SK-N-SH (cell line): ENCODE measurements around the gene DCAF5. TPM values are rescaled to one million over a fixed set of nuclear protein-coding genes. Genes with fewer than 3 reads are reported as not detected.

Experiments used
- CTCF ChIA-PET: fragments of 300-600, 350-600 bp; formaldehyde crosslinking; extraction: SDS; loops from one replicate; lab custom pipeline; 2021; lab: Yijun Ruan, JAX
- POLR2A ChIA-PET: fragments of 350-600 bp; sonication (Branson Sonifier 250); formaldehyde crosslinking; extraction: SDS; loops from one replicate; lab custom pipeline; 2020; ENCODE audit warnings: antibody characterized with exemption, inconsistent platforms; lab: Yijun Ruan, JAX
- DNase-seq: peaks from one replicate; pipeline ENCODE4 v3.0.0; 2012
- H2AFZ ChIP-seq: fragments of 200-600 bp; sonication (generic); 2 replicates; pipeline ENCODE4 v1.8.1; 2016; ENCODE audit warnings: antibody characterized with exemption, mild to moderate bottlenecking, low read depth
- H3F3A ChIP-seq: fragments of 200-600 bp; sonication (generic); replicated peaks from 2 replicates; pipeline ENCODE3; 2016; ENCODE audit warnings: antibody characterized with exemption, mild to moderate bottlenecking; ENCODE audit not compliant: insufficient read depth
- H3K27ac ChIP-seq, 2 experiments: fragments of 200-500 bp in 1 of 2; fragments of 200-600 bp in 1 of 2; sonication (Bioruptor generic) in 1 of 2; sonication (generic), shearing (Covaris generic) in 1 of 2; 2 replicates each; pipeline versions ENCODE4 v1.5.1 to v1.6.1; 2014 to 2016; ENCODE audit warnings: low read depth in 2 of 2, inconsistent platforms in 1 of 2, low read length in 1 of 2, mild to moderate bottlenecking in 1 of 2, mixed read lengths in 1 of 2
- H3K27me3 ChIP-seq: fragments of 200-600 bp; sonication (generic), shearing (Covaris generic); 2 replicates; pipeline ENCODE4 v1.6.1; 2016; ENCODE audit warnings: mixed run types; ENCODE audit not compliant: insufficient read depth
- H3K36me3 ChIP-seq, 2 experiments: fragments of 200-500 bp in 1 of 2; fragments of 200-600 bp in 1 of 2; sonication (Bioruptor generic) in 1 of 2; sonication (generic) in 1 of 2; replicated peaks in 1 of 2; 2 replicates each; pipeline versions ENCODE3 to v1.5.1; 2014 to 2016; ENCODE audit warnings: low read length in 1 of 2, mild to moderate bottlenecking in 1 of 2; ENCODE audit not compliant: insufficient read depth in 2 of 2, control insufficient read depth in 1 of 2
- H3K4me1 ChIP-seq, 2 experiments: fragments of 200-500 bp in 1 of 2; fragments of 200-600 bp in 1 of 2; sonication (Bioruptor generic) in 1 of 2; sonication (generic), shearing (Covaris generic) in 1 of 2; 2 replicates each; pipeline versions ENCODE4 v1.5.1 to v1.6.1; 2014 to 2016; ENCODE audit warnings: low read depth in 1 of 2, low read length in 1 of 2, mixed run types in 1 of 2; ENCODE audit not compliant: insufficient read depth in 2 of 2, control insufficient read depth in 1 of 2
- H3K4me2 ChIP-seq: fragments of 200-600 bp; sonication (generic), shearing (Covaris generic); 2 replicates; pipeline ENCODE4 v1.6.1; 2017; ENCODE audit warnings: mixed run types
- H3K4me3 ChIP-seq, 2 experiments: fragments of 200-500 bp in 1 of 2; fragments of 200-600 bp in 1 of 2; sonication (Bioruptor generic) in 1 of 2; sonication (generic), shearing (Covaris generic) in 1 of 2; 2 replicates each; pipeline versions ENCODE4 v1.5.1 to v1.8.1; 2014 to 2016; ENCODE audit warnings: low read depth in 2 of 2, inconsistent platforms in 1 of 2, low read length in 1 of 2, mild to moderate bottlenecking in 1 of 2, mixed read lengths in 1 of 2, moderate library complexity in 1 of 2
- H3K79me2 ChIP-seq: fragments of 200-600 bp; sonication (generic); 2 replicates; pipeline ENCODE4 v1.8.1; 2017; ENCODE audit warnings: mild to moderate bottlenecking; ENCODE audit not compliant: insufficient read depth
- H3K9ac ChIP-seq: fragments of 200-600 bp; sonication (generic); 2 replicates; pipeline ENCODE4 v1.6.1; 2017; ENCODE audit warnings: mixed run types
- H3K9me2 ChIP-seq: fragments of 200-600 bp; sonication (generic); 2 replicates; pipeline ENCODE4 v1.6.1; 2017; ENCODE audit warnings: mixed run types
- H3K9me3 ChIP-seq: fragments of 200-600 bp; sonication (generic); 2 replicates; pipeline ENCODE4 v1.6.1; 2017; ENCODE audit warnings: mixed run types, mild to moderate bottlenecking, moderate library complexity
- H4K20me1 ChIP-seq: fragments of 200-600 bp; sonication (generic); 2 replicates; pipeline ENCODE4 v1.6.1; 2017; ENCODE audit warnings: mild to moderate bottlenecking, mixed run types; ENCODE audit not compliant: insufficient read depth
- ELF1 ChIP-seq: IDR thresholded peaks from 2 replicates; pipeline ENCODE4 v1.4.0; 2012
- EZH2phosphoT487 ChIP-seq: fragments of 200-600 bp; sonication (generic); IDR thresholded peaks from 2 replicates; pipeline ENCODE4 v1.6.1; 2017; ENCODE audit warnings: low read depth, mixed run types, mild to moderate bottlenecking, antibody characterized with exemption, moderate library complexity, borderline replicate concordance
- FOSL2 ChIP-seq: IDR thresholded peaks from 2 replicates; pipeline ENCODE4 v1.4.0; 2012; ENCODE audit warnings: low read depth, mild to moderate bottlenecking, moderate library complexity, borderline replicate concordance
- FOXJ3 ChIP-seq: sonication (generic); formaldehyde crosslinking; IDR thresholded peaks from 2 replicates; pipeline ENCODE4 v1.5.1; 2020; ENCODE audit warnings: mild to moderate bottlenecking, missing genetic modification reagents
- GATA2 ChIP-seq: sonication (generic); formaldehyde crosslinking; IDR thresholded peaks from 2 replicates; pipeline ENCODE4 v1.5.0; 2020; ENCODE audit warnings: mild to moderate bottlenecking, missing genetic modification reagents
- IRF3 ChIP-seq: fragments of 150-350 bp; IDR thresholded peaks from 2 replicates; pipeline ENCODE4 v1.6.1; 2016; ENCODE audit warnings: mild to moderate bottlenecking, low read depth, low read length
- MAX ChIP-seq: IDR thresholded peaks from 2 replicates; pipeline ENCODE4 v1.4.0; 2012; ENCODE audit warnings: low read depth
- MEF2A ChIP-seq: IDR thresholded peaks from 2 replicates; pipeline ENCODE4 v1.4.0; 2012; ENCODE audit warnings: low read depth, borderline replicate concordance
- SMC3 ChIP-seq: IDR thresholded peaks from 2 replicates; pipeline ENCODE4 v1.6.1; 2012; ENCODE audit warnings: low read depth, low read length, improper control_type of control experiment
- TAF1 ChIP-seq: IDR thresholded peaks from 2 replicates; pipeline ENCODE4 v1.6.1; 2012; ENCODE audit warnings: low read depth, mild to moderate bottlenecking, low read length, moderate library complexity, borderline replicate concordance
- USF2 ChIP-seq: fragments of 150-350 bp; IDR thresholded peaks from 2 replicates; pipeline ENCODE4 v1.6.1; 2017; ENCODE audit warnings: antibody characterized with exemption, low read length, low read depth, borderline replicate concordance
- WGBS: methylation state at CpG from one replicate; pipeline ENCODE4 v1.1.6; 2017; ENCODE audit warnings: low lambda C conversion rate; 5-methylcytosine and 5-hydroxymethylcytosine counted together
- polyA plus RNA-seq, 3 experiments: library from polyadenylated mRNA; depleted of rRNA; stranded (reverse); fragments of >200 nt; gene quantifications; 2 replicates each; pipeline ENCODE4 v1.2.3, GENCODE V29; 2012
- TF ChIP-seq, protein P1 (sequence below): IDR thresholded peaks from 2 replicates; pipeline ENCODE4 v1.6.1; 2012; ENCODE audit warnings: mild to moderate bottlenecking, low read depth, low read length, moderate library complexity
- TF ChIP-seq, protein P2 (sequence below): IDR thresholded peaks from 2 replicates; pipeline ENCODE4; 2012

DCAF5 gene
- polyA plus RNA-seq, 1 of the 3 experiments (the other 2 are of a cell fraction) = 26.7 TPM

- Histone ChIP-seq H3K9me2 (no peaks in the 10 kb centered on the region), H3K27me3 (no peaks in the 10 kb centered on the region), H3K4me1 (no peaks in the 10 kb centered on the region), H3K4me2 (no peak overlapping the region), H3K9ac (no peak overlapping the region), H3K27ac (no peak overlapping the region), H3K79me2 (no peaks in the 10 kb centered on the region), H3K4me3 (no peak overlapping the region), H3F3A (no peaks in the 10 kb centered on the region), H2AFZ (no peak overlapping the region), H3K36me3 (no peaks in the 10 kb centered on the region), H4K20me1 (no peaks in the 10 kb centered on the region), H3K9me3 (no peaks in the 10 kb centered on the region)
- WGBS = 7% methylated on average over 1 of the region's 1 CpG
- DNase-seq = no peak
- CTCF ChIA-PET = no interaction called here
- POLR2A ChIA-PET = no interaction called here
- TF ChIP-seq FOXJ3 = no peak
- TF ChIP-seq SMC3 = no peak
- TF ChIP-seq GATA2 = no peak
- no peak for TF ChIP-seq FOSL2
- TF ChIP-seq, protein P1, sequence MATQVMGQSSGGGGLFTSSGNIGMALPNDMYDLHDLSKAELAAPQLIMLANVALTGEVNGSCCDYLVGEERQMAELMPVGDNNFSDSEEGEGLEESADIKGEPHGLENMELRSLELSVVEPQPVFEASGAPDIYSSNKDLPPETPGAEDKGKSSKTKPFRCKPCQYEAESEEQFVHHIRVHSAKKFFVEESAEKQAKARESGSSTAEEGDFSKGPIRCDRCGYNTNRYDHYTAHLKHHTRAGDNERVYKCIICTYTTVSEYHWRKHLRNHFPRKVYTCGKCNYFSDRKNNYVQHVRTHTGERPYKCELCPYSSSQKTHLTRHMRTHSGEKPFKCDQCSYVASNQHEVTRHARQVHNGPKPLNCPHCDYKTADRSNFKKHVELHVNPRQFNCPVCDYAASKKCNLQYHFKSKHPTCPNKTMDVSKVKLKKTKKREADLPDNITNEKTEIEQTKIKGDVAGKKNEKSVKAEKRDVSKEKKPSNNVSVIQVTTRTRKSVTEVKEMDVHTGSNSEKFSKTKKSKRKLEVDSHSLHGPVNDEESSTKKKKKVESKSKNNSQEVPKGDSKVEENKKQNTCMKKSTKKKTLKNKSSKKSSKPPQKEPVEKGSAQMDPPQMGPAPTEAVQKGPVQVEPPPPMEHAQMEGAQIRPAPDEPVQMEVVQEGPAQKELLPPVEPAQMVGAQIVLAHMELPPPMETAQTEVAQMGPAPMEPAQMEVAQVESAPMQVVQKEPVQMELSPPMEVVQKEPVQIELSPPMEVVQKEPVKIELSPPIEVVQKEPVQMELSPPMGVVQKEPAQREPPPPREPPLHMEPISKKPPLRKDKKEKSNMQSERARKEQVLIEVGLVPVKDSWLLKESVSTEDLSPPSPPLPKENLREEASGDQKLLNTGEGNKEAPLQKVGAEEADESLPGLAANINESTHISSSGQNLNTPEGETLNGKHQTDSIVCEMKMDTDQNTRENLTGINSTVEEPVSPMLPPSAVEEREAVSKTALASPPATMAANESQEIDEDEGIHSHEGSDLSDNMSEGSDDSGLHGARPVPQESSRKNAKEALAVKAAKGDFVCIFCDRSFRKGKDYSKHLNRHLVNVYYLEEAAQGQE = no peak
- TF ChIP-seq, protein P2, sequence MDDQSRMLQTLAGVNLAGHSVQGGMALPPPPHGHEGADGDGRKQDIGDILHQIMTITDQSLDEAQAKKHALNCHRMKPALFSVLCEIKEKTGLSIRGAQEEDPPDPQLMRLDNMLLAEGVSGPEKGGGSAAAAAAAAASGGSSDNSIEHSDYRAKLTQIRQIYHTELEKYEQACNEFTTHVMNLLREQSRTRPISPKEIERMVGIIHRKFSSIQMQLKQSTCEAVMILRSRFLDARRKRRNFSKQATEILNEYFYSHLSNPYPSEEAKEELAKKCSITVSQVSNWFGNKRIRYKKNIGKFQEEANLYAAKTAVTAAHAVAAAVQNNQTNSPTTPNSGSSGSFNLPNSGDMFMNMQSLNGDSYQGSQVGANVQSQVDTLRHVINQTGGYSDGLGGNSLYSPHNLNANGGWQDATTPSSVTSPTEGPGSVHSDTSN = no peak
- no peak for TF ChIP-seq TAF1
- no peak for TF ChIP-seq ELF1
- TF ChIP-seq MEF2A = no peak
- no peak for TF ChIP-seq MAX
- TF ChIP-seq EZH2phosphoT487 = no peak
- TF ChIP-seq IRF3 = no peak
- TF ChIP-seq USF2 = no peak
Measured at GRCh38 chr14:69161590-69161989, 8.7 kb upstream of the DCAF5 start.
